ENCODE data around the gene MIA2.
"Not testable (repeated sequence)": the region's sequence is repeated elsewhere in the genome, so short reads cannot be mapped to it uniquely, and the experiment has no call there.

The MIA2 gene, protein sequence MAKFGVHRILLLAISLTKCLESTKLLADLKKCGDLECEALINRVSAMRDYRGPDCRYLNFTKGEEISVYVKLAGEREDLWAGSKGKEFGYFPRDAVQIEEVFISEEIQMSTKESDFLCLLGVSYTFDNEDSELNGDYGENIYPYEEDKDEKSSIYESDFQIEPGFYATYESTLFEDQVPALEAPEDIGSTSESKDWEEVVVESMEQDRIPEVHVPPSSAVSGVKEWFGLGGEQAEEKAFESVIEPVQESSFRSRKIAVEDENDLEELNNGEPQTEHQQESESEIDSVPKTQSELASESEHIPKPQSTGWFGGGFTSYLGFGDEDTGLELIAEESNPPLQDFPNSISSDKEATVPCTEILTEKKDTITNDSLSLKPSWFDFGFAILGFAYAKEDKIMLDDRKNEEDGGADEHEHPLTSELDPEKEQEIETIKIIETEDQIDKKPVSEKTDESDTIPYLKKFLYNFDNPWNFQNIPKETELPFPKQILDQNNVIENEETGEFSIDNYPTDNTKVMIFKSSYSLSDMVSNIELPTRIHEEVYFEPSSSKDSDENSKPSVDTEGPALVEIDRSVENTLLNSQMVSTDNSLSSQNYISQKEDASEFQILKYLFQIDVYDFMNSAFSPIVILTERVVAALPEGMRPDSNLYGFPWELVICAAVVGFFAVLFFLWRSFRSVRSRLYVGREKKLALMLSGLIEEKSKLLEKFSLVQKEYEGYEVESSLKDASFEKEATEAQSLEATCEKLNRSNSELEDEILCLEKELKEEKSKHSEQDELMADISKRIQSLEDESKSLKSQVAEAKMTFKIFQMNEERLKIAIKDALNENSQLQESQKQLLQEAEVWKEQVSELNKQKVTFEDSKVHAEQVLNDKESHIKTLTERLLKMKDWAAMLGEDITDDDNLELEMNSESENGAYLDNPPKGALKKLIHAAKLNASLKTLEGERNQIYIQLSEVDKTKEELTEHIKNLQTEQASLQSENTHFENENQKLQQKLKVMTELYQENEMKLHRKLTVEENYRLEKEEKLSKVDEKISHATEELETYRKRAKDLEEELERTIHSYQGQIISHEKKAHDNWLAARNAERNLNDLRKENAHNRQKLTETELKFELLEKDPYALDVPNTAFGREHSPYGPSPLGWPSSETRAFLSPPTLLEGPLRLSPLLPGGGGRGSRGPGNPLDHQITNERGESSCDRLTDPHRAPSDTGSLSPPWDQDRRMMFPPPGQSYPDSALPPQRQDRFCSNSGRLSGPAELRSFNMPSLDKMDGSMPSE (N-terminal part only)

DNA sequence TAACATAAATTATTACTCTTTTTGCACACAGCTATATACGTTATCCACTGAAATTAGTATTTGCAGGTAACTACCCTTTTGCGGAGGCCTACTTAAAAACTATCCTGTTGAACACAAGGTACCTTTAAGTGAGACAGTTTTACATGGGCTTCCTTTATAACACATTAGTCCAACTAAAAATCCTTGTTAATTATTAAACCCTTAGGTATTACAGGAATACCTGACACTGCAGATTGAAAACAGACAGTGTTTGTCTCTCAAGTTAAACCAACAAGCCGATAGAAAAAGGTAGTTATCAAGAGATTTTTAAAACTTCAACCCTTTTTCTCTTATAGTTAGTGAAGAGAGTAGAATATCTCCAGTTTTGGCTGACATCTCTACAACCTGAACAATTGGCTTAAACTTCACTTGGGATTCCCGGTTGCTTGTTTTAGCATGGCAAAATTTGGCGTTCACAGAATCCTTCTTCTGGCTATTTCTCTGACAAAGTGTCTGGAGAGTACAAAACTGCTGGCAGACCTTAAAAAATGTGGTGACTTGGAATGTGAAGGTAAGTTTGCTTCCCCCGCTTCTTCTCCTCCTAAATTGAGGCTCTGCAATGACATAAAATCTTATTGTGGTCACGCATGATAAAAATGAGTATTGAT lies at the start of gene MIA2:
Gene MIA2 (plus strand): TSS at position 236 of the 647 bp plus-strand sequence. CDS start 200 bp downstream, at position 436.
- DNase-seq: no peak

- no peak for DNase-seq
Observed at GRCh38 chr14:39184628-39185255, 49.0 kb upstream of the MIA2 start.

DNA sequence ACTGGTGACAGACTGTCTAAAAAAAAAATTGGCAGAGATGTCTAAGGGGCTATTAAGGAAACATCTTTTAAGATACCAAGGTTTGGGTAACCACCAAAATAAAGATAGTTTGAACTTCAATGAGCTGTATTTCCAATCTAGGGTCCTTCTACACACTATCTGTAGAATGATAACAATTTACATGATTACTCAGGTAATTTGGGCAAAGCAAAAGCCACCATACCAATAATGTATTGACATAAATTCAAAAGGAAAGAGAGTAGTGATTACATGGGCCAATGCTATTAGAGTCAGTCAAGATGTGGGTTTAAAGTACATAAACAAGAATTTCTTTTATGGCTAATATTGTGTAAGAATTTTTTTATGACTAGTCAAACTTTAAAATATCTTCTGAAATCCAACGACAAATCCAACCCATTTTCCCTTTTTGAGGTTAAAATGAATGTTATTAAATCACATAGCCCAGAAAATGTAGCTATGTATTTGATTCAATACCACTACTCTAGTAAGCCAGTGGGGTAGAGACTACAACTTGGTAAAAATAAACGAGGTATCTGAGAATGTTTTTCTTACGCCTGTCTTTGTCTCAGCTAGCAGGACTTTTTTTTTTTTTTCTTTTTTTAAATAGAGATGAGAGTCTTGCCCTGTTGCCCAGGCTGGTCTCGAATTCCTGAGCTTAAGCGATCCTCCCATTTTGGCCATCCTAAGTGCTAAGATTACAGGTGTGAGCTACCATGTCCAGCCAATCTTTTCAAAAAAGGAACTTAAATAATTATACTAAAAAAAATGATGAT lies 48.3 kb upstream of the MIA2 start:
- DNase-seq: no peak

DNA sequence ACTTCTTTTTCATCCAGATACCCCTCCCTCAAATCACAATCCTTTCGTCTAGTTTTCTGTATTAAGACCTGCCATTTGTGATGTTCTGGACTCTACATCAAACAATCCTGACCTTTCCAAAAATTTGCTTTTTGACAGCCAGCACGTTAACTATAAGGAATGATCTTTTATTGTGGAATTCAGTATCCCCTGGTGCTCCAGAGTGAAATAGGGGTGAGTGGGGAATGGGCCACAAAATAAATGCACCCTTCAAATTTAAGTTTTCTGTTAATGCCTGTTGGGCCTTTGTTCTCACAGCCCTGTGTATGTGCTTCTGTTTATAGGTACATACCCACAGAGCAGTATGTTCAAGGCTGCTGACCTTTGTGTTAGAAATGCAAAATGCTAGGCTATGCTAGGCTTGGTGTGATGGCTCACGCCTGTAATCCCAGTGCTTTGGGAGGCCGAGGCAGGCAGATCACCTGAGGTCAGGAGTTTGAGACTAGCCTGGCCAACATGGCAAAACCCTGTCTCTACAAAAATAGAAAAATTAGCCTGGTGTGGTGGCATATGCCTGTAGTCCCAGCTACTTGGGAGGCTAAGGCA lies 46.7 kb upstream of the MIA2 start:
- DNase-seq: no peak

DNA sequence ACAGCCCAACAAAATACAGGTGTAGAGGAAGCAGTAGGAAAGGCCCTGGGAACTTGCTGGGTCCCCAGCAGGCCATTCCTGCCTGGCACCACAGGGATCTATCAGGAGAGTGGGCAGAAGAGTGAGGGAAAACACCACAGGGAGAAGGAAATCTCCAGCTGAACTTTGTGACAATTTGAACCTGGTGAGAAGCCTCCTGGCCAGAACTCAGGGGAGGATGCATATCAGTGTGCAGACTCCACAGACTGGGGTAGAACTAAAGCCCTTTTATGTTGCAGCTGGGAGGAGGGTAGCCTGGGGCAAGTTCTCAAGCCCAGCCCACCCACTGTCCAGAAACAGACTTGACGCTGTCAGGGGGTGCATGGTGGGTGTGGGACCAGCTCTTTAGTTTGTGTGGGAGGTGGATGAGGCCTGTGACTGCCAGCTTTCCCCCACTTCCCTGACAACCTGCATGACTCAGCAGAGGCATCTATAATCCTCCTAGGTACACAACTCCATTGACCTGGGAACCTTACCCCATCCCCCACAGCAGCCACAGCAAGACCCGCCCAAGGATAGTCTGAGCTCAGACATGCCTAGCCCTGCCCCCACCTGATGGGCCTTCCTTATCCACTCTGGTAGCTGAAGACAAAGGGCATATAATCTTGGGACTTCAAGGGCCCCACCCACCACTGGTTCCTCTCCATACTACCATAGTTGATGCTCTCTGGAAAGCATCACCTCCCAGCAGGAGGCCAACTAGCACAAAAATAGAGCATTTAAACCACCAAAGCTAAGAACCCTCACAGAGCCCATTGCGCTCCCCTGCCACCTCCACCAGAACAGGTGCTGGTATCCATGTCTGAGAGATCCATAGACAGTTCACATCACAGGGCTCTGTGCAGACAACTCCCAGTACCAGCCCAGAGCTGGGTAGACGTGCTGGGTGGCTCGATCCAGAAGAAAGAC lies 29.8 kb upstream of the MIA2 start:
- DNase-seq: no peak

- not testable (repeated sequence) for DNase-seq
Observed at GRCh38 chr14:39207430-39207829, 26.3 kb upstream of the MIA2 start.

- DNase-seq: no peak
Observed at GRCh38 chr14:39211109-39211741, 22.5 kb upstream of the MIA2 start.

DNA sequence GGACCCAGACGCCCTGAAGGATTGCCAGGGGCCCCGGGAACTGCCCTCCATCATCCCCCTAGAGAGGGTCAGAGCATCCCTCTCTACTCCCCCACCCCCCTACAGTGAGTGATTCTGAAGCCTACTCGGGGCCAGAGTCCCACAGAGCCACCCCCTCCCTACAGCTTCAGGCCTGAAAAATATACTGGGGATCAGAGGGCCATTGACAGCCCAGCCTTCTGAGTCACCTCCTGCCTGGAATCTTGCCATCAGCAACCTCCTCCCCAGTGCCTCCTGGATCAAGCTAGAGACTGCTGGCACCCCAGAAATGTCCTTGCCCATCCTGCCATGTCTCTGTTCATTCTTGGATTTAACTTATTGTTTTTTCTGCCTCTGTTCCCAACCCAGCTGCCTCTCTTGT lies 21.7 kb upstream of the MIA2 start:
- no peak for DNase-seq

GRCh38 chr14:39212693-39213092 lies 21.0 kb upstream of the MIA2 start:
- DNase-seq: no peak

DNA sequence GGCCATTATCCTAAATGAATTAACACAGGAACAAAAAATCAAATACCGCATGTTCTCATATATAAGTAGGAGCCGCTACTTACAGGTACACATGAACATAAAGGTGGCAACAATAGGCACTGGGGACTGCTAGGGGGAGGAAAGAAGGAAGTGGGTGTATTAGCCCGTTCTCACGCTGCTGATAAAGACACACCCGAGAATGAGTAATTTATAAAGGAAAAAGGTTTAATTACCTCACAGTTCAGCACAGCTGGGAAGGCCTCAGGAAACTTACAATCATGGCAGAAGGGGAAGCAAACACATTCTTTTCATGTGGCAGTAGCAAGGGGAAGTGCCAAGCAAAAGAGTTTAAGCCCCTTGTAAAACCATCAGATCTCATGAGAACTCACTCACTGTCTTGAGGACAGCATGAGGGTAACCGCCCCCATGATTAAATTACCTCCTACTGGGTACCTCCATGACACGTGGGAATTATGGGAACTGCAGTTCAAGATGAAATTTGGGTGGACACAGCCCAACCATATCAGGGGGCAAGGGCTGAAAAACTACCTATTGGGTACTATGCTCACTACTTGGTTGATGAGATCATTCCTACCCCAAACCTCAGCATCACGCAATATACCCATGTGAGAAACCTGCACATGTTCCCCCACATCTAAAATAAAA lies 16.4 kb upstream of the MIA2 start:
- no peak for DNase-seq

- no peak for DNase-seq
Observed at GRCh38 chr14:39218171-39218769, 15.4 kb upstream of the MIA2 start.

DNA sequence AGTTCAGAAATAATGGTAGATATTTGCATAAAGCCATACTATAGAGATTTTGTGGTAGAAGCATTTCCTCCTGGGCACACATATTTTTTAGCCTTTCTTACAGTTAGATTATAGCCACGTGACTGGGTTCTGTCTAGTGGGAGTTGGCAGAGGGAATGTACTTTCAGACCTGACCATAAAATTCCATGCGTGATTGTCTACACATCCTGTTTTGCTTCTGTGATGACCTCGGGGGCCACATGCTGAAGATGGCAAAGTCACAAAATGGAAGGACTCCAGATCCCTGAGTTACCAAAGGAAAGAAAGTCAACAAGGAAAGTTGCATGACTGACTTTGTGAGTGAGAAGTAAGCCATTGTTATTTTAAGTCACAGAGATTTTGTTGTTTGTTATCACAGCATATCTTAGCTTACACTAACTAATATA lies 14.6 kb upstream of the MIA2 start:
- no peak for DNase-seq

DNA sequence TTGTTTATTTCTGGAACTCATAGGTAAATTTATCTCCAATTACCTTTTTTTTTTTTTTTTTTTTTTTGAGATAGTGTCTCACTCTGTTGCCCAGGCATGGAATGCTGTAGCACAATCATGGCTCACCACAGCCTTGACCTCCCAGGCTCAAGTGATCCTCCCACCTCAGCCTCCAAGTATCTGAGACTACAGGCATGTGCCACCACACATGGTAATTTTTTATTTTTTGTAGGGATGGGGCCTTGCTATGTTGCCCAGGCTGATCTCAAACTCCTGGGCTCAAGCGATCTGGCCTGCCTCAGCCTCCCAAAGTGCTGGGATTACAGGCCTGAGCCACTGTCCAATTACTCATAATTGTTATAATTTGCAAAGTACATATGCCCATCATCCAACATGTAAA lies 13.2 kb upstream of the MIA2 start:
- not testable (repeated sequence) for DNase-seq

GRCh38 chr14:39228044-39228443 lies 5.7 kb upstream of the MIA2 start:
- no peak for DNase-seq

DNA sequence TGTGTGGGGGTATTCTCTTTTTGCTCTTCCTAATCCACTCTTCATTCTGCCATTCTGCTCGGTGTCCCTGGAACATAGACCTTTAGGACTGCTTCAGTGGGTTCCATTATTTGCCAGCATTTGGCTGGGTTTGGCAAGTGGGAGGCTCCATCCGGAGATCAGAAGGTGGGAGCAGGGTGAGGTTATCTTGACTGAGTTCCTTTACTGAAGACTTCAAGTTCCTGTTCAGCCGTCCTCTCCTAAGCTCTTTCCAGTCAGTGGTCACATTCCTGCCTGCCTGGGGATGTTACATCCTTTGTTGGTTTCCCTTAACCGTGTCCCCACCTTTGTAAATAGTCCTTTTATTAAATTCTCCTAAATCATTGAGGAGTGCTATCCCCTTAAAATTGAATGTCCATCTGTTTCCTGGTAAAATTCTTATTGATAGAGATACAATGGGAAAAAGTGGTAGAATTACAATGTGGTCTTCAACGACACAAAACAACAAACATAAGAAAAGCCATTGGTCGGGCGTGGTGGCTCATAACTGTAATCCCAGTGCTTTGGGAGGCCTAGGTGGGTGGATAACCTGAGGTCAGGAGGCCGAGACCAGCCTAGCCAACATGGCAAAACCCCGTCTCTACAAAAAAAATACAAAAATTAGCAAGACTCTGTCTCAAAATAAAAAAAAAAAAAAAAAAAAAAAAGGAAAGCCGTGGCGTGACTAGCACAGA lies 5.0 kb upstream of the MIA2 start:
- DNase-seq: no peak

DNA sequence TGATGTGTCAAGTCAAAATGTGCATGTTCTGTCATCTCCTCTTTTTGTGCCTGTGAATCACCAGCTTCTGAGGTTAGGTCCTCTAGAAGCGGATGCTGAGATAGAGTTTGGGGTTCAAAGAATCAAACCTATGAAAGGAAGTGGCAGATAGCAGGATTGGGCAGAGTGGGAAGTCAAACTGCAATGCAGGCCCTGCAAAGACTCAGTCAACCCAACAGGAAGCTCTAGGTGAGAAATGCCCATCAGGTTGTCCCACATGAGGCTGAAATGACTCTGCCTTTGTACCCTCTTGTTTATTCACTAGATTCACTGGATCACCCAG lies 4.5 kb upstream of the MIA2 start:
- DNase-seq: no peak

- no peak for DNase-seq
Observed at GRCh38 chr14:39229601-39230110, 4.1 kb upstream of the MIA2 start.

Measured in activated CD4-positive, alpha-beta T cell treated with anti-CD3 and anti-CD28 coated beads, Interleukin-2, amount 50 U/mL, for 1 hour (primary cell).